ENCODE results near the gene CCDC9.
"Not testable (repeated sequence)": the region's sequence is repeated elsewhere in the genome, so short reads cannot be mapped to it uniquely, and the experiment has no call there.

CCDC9 gene

DNA sequence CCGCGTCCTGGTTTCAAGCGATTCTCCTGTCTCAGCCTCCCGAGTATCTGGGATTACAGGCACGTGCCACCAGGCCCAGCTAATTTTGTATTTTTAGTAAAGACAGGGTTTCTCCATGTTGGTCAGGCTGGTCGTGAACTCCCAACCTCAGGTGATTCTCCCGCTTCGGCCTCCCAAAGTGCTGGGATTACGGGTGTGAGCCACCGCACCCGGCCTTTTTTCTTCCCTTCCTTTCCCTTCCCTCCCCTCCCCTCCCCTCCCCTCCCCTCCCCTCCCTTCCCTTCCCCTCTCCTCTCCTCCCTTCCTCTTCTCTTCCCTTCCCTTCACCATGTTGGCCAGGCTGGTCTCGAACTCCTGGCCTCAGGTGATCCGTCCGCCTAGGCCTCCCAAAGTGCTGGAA lies 44.5 kb downstream of the CCDC9 start:
- not testable (repeated sequence) for DNase-seq (ENCODE audit: low spot score)

DNA sequence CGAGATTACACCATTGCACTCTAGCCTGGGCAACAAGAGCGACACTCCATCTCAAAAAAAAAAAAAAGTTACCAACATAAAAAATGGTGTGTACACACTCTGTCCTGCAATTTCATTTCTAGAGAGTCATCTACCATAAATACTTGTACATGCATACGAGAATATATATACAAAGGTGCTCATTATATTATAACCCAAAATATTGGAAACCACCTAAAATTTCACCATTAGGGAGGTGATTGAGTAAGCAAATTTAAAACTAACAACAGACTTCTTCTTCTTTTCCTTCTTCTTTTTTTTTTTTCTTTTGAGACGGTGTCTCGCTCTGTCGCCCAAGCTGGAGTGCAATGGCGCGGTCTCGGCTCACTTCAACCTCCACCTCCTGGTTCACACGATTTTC lies 45.9 kb downstream of the CCDC9 start:
- DNase-seq (ENCODE audit: low spot score) = no peak

DNA sequence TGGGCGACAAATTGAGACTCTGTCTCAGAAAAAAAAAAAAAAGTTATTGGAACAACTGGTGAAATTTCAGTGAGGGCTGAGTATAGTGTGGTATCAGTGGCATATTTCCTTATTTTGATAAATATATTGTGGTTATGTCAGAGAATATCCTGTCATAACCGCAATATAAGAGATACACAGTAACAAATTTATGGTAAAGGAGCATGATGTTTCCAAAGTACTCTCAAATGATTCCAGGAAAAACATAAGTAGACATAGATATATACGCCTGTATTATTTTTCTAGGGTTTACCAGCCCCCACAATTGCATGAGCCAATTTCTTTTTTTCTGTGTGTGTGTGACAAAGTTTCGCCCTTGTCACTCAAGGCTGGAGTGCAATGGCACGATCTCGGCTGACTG lies 47.6 kb downstream of the CCDC9 start:
- DNase-seq (ENCODE audit: low spot score) = no peak

DNA sequence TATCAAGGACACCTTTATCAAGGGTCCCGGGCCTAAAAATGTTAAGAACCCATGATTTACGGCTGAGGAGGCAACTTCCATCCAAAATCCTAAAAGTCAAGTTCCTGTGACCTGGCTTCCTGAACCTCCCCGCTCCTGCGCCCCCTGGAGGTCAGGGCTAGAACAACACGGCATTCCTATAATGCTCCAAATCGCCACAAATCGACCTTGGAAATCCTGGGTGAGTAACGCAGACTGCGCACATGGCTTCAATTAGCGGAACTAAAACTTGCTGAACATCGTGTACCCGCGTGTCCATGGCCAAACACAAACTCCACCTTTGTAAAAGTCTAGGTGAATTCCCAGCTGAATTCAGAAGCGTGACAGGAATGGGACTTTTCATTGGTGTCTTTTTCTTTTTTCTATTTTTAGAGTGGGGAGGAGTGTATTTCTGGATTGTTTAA lies 49.0 kb downstream of the CCDC9 start:
- DNase-seq (ENCODE audit: low spot score) = peak; percentile 90

GRCh38 chr19:47306303-47306702 lies 50.0 kb downstream of the CCDC9 start:
- no peak for DNase-seq (ENCODE audit: low spot score)

GRCh38 chr19:47309038-47309437 lies 52.7 kb downstream of the CCDC9 start:
- no peak for DNase-seq (ENCODE audit: low spot score)

DNA sequence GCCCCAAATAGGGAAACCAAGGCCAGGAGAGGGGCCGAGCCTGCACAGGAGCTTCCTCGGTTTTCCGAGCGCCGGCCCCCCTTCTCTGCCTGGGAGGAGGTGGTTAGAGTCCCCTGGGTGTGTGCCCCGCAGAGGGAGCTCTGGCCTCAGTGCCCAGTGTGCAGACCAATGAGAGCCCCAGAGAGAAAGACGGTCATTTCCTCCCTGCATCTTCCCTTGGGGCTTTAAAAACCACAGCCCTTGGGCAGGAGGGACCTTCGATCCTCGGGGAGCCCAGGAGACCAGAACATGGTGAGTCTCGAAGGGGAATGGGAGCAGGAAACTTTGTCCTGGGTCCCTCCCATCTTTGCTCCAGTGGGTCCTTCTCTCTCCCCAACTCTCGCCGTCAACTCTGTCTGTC lies 53.3 kb downstream of the CCDC9 start, which contains the start of gene C5AR1:
Gene C5AR1, plus strand, starts transcription at position 254 of the 400 bp plus-strand sequence. Its CDS starts 35 bp downstream, at position 289.
- no peak for DNase-seq (ENCODE audit: low spot score)

DNA sequence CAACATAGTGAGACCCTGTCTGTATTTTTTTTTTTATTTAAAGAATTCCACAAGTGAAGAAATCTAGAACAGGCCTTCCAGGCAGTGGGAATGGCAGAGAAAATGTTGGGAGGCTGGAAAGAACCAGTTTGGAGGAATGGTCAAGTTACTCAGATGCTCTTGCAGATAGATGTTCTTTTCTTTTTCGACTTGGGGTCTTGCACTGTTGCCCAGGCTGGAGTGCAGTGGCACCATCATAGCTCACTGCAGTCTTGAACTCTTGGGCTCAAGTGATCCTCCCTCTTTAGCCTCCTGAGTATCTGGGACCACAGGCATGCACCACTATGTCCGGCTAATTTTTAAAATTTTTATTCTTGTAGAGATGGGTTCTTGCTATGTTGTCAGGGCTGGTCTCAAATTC lies 54.0 kb downstream of the CCDC9 start:
- no peak for DNase-seq (ENCODE audit: low spot score)

DNA sequence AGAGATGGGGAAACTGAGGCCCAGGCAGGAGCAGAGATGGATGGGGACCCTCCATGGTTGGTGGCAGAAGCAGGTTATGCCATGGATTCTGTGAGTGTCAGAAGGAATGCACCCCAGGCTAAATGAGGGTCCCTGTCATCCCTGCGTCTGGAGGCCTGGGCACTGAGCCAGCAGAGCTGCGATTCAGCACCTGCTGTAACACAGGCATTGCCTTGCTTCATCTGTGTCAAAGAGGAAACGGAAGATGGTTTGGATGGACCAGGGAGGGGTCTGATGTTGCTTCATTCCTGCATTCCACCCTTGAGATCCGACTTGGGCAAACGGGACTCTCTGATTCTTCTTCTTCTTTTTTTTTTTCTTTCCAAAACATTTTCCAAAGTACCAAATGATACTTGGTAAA lies 54.5 kb downstream of the CCDC9 start:
- DNase-seq (ENCODE audit: low spot score) = peak; percentile 42

DNA sequence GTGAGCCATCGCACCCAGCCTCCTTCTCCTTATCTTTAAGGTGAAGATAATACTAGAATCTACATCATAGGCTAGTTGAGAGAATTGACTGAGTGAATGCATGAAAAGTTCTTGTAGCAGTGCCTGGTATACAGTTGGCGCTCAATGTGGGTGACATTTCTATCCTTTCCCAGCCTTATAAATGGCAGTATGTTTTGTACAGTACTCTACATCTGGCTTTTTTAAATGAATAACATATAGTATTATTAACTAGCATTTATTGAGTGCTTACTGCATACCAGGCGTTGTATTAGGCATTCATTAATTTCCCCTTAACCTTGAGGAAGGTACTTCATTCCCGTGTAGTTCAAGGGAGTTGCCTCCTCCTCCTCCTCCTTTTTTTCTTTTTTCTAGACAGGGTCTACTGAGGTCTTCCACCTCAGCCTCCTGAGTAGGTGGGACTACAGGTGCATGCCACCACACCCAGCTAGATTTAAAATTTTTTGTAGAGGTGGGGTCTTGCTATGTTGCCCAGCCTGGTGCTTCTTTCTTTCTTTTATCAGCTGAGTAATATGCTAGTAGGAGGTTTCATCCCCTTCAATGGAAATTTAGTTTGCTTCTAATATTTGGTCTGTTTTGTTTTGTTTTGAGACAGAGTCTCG lies 56.2 kb downstream of the CCDC9 start:
- DNase-seq (ENCODE audit: low spot score) = no peak

GRCh38 chr19:47313754-47314295 lies 57.5 kb downstream of the CCDC9 start:
- DNase-seq (ENCODE audit: low spot score) = no peak

DNA sequence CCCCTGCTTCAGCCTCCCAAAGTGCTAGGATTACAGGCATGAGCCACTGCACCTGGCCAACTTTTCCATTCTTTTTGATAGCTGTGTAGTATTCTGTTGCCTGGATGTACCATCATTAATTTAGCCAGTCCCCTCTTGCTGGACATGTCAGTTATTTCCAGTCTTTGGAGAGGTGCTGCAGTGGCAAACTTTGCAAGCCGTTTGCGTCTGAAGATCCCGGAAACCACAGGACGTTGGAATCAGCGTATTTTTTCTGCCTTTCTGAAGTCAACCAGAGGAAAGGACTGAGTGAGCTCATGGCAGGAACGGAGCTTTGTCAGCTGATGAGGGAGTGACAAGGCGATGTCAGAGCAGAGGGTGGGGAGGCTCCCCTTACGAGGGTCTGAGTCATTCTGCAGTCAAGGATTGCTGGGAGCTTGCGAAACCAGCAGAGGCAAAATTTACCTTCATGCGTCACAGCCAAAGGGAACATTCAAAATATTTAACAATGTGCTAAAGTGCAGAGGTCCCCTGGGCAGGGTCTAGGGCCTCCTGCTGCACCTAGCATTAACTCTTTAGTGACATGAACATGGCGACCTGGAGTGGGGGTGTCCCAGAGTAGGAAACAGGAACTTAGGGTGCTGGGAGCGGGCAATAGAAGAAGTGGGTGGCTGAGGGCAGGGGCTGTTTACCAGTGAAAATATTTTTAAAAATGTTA lies 58.9 kb downstream of the CCDC9 start:
- peak; percentile 99 for DNase-seq (ENCODE audit: low spot score)

DNA sequence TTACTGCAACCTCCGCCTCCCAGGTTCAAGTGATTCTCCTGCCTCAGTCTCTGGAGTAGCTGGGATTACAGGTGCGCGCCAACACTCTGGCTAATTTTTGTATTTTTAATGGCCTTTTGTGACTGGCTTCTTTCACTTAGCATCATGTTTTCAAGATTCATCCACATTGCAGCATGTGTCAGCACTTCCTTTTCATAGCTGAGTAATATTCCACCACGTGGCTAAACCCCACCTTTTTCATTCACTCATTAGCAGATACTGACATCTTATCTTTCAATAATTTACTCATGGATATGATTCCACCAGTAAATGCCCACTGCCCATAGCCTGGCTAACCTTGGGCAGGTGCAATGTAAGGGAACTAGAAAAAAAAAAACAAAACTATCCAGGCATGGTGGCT lies 60.2 kb downstream of the CCDC9 start:
- DNase-seq (ENCODE audit: low spot score) = no peak

GRCh38 chr19:47319923-47320871 lies 63.9 kb downstream of the CCDC9 start:
- no peak for DNase-seq (ENCODE audit: low spot score)

Data from RKO (cell line).